ENCODE data around the gene IFT43.

IFT43 gene

DNA sequence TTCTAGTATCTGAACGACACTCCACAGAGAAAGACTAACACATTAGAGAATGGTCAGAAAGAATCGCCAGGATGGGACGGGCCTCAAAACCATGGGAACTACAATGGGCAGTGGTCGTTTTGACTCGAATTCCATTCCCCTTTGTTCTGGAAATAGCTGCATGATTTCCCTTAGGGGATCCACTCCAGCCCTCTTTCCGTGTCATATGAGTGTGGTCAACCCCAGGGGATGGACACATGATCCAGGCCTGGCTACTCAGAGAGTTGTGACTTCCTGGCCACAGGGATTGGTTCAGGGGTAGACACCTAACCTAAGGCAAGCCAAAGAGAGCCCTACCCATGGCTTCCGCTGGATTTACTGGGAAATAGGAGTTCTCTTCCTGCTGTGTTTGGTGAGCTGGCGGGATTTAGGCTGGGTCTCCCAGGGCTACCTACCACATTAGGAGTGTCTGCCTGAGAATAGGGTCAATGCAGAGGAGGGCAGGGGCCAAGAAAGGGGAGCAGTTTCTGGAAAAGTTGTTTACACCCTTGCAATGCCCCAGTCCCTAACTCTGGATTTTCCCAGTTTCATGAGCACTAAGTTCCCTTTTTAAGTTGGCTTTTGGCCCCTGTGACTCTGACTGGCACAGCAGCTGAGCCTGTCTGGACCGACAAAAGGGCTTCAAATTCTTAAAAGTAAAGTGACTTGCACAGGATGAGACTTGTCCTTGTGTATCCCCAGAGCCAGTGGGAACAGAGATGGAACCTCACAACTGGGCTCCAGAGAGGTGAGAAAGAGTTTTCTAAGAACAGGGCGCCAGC lies 138.1 kb downstream of the IFT43 start:
- Mint-ChIP-seq H3K4me3 (no peak overlapping the region), H3K27ac (peak overlapping the region in 1 of 2 donors; percentile 20), H3K27me3 (peaks cover 19% of the 10 kb centered on the region), H3K4me1 (no peaks in the 10 kb centered on the region), H3K9me3 (no peaks in the 10 kb centered on the region)
- ATAC-seq (no peak), DNase-seq (no peak)

DNA sequence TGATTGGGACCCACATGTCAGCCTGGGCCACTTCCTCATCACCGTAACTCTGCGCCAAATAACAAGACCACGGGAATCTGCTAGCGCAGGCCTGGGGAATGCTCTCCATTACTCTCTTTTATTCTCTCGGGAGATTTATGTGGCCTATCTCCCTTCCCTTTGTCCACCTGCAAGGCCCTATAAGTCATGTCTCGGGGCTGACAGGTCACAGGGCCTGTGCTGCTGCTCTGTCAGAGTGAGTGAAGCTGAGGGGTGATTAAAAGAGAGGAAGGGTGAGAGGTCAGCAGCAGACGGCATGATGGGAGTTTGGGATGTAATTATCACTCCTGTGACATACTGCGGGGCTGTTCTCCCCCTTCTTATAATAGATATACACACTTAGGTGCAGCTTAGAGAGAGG lies 139.9 kb downstream of the IFT43 start:
- ATAC-seq (no peak), DNase-seq (no peak)
- H3K9me3 Mint-ChIP-seq = no peaks in the 10 kb centered on the region
- no peak overlapping the region for H3K4me3 Mint-ChIP-seq
- H3K27me3 Mint-ChIP-seq = peaks cover 28% of the 10 kb centered on the region
- H3K27ac Mint-ChIP-seq = no peak overlapping the region
- H3K4me1 Mint-ChIP-seq = no peaks in the 10 kb centered on the region

DNA sequence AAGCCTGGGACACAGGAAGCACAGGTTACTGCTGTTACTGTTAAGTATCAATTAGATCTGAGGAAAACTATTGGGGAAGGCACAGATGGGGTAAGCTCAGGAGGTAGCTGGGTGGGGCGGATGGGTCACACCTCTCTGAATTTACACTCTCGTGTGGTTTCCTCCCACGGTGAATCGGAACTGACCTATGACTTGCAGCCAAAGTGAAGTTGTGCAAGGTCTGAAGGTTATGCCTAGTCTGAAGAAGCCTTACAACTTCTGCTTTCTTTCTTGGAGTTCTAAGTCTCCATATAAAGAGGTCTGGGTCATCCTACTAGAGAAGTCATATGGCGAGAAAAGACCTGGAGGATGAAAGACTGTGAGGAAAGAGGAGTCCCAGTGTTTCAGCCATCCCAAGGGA lies 140.5 kb downstream of the IFT43 start:
- H3K27me3 Mint-ChIP-seq = peaks cover 34% of the 10 kb centered on the region
- DNase-seq = no peak
- H3K4me1 Mint-ChIP-seq = no peaks in the 10 kb centered on the region
- ATAC-seq = no peak
- no peaks in the 10 kb centered on the region for H3K9me3 Mint-ChIP-seq
- H3K4me3 Mint-ChIP-seq = no peak overlapping the region
- peak overlapping the region in 1 of 2 donors; percentile 43 for H3K27ac Mint-ChIP-seq

DNA sequence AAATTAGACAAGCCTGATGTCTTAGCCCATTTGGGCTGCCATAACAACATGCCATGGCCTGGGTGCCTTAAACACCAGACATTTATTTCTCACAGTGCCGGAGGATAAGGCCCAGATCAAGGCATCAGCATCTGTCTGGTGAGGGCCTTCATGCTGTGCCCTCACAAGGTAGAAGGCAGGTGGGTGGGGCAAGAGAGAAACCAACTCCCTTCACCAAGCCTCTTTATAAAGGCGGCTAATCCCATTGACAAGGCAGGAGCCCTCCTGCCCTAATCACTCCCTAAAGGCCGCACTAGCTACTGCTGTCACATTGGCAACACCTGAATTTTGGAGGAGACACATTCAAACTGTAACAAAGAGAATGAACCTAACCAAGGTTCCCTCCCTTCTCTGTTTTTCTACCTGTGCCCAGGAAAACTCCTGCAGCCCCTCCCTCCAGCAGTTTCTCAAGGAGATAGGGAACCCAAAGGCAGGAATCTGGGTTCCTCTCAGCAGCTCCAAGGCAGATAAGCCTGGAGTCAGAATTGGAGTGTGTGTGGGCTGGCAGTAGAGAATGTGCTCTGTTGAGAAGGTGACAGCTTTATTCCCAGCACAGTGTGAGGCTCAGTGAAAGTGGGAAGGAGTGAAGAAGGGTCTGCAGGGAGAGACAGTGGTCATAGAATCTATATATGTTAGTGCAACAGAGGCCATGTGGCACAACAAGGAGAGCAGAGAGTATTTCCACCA lies 144.5 kb downstream of the IFT43 start:
- Mint-ChIP-seq H3K9me3 (no peaks in the 10 kb centered on the region), H3K4me3 (no peak overlapping the region), H3K27ac (no peak overlapping the region), H3K4me1 (no peaks in the 10 kb centered on the region), H3K27me3 (peaks cover 69% of the 10 kb centered on the region)
- no peak for DNase-seq
- ATAC-seq = no peak

DNA sequence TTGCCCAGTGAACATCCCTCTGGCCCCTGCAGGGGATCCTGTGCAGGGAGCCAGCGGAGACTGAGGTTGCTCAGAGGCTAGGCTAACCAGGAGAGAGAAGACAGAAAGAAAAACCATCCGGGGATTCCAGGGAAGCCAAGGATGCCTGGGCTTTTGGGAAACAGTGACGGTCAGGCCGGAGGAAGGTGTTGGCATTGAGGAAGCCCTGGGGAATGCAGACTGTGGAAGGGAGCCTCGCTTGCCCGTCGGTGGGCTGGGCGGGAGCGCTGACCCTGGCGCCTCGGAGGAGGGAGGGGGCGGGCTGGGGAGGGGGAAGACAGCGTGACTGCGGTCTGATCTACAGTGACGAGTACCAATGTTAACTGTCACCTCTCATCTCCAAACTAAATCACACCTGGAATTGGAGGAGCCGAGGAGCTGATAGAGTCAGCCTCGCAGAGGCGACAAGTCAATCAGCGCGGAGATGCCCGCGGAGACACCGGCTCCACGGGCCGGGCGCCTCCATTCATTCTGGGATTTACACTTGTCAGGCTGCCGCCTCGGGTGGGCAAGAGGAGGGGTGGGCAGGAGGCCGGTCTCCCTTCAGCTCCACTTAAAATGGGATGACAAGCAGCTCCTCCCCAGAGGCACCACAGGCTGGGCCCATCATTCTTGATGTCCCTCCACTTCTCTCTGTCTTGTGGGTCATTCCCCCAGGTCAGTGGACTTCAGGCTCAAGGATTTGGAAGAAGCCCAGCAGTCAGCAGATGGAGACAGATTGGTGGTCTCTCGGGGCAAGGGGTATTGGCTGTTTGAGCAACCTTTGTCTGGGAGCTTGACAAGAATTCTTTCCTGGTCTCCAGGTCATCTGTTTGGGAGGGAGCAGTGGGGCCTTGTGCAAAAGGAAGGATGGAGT lies 145.8 kb downstream of the IFT43 start:
- peak overlapping the region in 1 of 2 donors; percentile 42 for H3K27ac Mint-ChIP-seq
- no peak overlapping the region for H3K4me3 Mint-ChIP-seq
- no peak for ATAC-seq
- peaks cover 82% of the 10 kb centered on the region for H3K27me3 Mint-ChIP-seq
- DNase-seq = no peak
- H3K9me3 Mint-ChIP-seq = no peaks in the 10 kb centered on the region
- H3K4me1 Mint-ChIP-seq = no peaks in the 10 kb centered on the region

DNA sequence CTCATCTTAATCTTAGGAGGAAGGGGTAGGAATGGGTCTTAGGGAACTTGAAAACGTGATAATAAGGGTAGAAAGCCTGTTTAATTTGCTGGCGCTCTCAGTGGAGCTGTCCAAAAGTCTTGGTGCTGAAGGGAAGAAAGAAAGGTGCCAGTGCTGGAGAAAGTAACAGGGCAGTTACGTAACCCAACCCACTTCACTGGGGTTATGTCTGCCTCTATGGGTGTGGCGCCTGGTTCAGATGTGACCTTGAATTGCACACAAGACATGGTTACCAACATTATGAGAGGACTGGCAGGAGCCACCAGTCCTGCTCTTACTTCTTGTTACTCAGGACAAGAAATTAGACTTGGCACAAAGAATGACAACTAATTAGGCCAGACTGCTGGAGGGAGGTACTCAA lies 147.5 kb downstream of the IFT43 start:
- DNase-seq (no peak), ATAC-seq (no peak)
- no peak overlapping the region for H3K4me3 Mint-ChIP-seq
- no peak overlapping the region for H3K27ac Mint-ChIP-seq
- H3K9me3 Mint-ChIP-seq = no peaks in the 10 kb centered on the region
- peaks cover 83% of the 10 kb centered on the region for H3K27me3 Mint-ChIP-seq
- H3K4me1 Mint-ChIP-seq = no peaks in the 10 kb centered on the region
